ENCODE results near the gene FHIP1B. TPM values are rescaled to one million over a fixed set of nuclear protein-coding genes. Genes with fewer than 3 reads are reported as not detected.

Gene FHIP1B
- total and polyA plus RNA-seq, 2 donors from 2014 or later = 35.1 to 42.5 TPM

- Histone ChIP-seq H3K9me3 (ENCODE audit: control insufficient read depth in 2 of 3, insufficient read depth in 1 of 3, low read length in 3 of 3) (no peaks in the 10 kb centered on the region), H3K4me3 (ENCODE audit: low read length in 3 of 3) (no peak overlapping the region), H3K36me3 (ENCODE audit: control insufficient read depth in 2 of 3, insufficient read depth in 3 of 3, low read length in 3 of 3) (no peaks in the 10 kb centered on the region), H3K9ac (ENCODE audit: low read length in 3 of 3) (no peak overlapping the region), H3K27me3 (ENCODE audit: control insufficient read depth, insufficient read depth, low read length) (no peaks in the 10 kb centered on the region), H3K4me1 (ENCODE audit: control insufficient read depth in 2 of 3, insufficient read depth in 2 of 3, low read depth in 1 of 3, low read length in 3 of 3) (no peaks in the 10 kb centered on the region), H3K27ac (ENCODE audit: low read depth in 2 of 2, low read length in 2 of 2) (no peak overlapping the region)
- FAIRE-seq (no peak), DNase-seq (no peak)
- intact Hi-C loops (cut with DNase I) = no loop called here
- no peak for TF ChIP-seq CTCF (IDR thresholded peaks at IDR 0.05; ENCODE audit: borderline replicate concordance, extremely low read depth, insufficient read depth)
Observed at GRCh38 chr11:6240139-6240538, 5.7 kb upstream of the FHIP1B start.

GRCh38 chr11:6238902-6239301, 4.5 kb upstream of the FHIP1B start, which contains the start of gene CNGA4:
Gene CNGA4 (plus strand): TSS chr11:6239089. CDS start chr11:6239207, 118 bp downstream.
- DNase-seq = no peak
- Histone ChIP-seq H3K27me3 (ENCODE audit: control insufficient read depth, insufficient read depth, low read length) (no peaks in the 10 kb centered on the region), H3K9ac (ENCODE audit: low read length in 3 of 3) (no peak within 1 kb of the TSS), H3K4me1 (ENCODE audit: control insufficient read depth in 2 of 3, insufficient read depth in 2 of 3, low read depth in 1 of 3, low read length in 3 of 3) (peaks cover 0 to 2% (median 0%) of the 10 kb centered on the region in 3 donors), H3K27ac (ENCODE audit: low read depth in 2 of 2, low read length in 2 of 2) (no peak within 1 kb of the TSS), H3K9me3 (ENCODE audit: control insufficient read depth in 2 of 3, insufficient read depth in 1 of 3, low read length in 3 of 3) (no peaks in the 10 kb centered on the region), H3K36me3 (ENCODE audit: control insufficient read depth in 2 of 3, insufficient read depth in 3 of 3, low read length in 3 of 3) (no peaks in the 10 kb centered on the region), H3K4me3 (ENCODE audit: low read length in 3 of 3) (no peak within 1 kb of the TSS)
- no peak for FAIRE-seq
- intact Hi-C loops (cut with DNase I) = no loop called here
- no peak for TF ChIP-seq CTCF (IDR thresholded peaks at IDR 0.05; ENCODE audit: borderline replicate concordance, extremely low read depth, insufficient read depth)

GRCh38 chr11:6237761-6238302, 3.4 kb upstream of the FHIP1B start:
- TF ChIP-seq CTCF (IDR thresholded peaks at IDR 0.05; ENCODE audit: borderline replicate concordance, extremely low read depth, insufficient read depth) = no peak
- intact Hi-C loops (cut with DNase I) = no loop called here
- FAIRE-seq = no peak
- Histone ChIP-seq H3K27me3 (ENCODE audit: control insufficient read depth, insufficient read depth, low read length) (no peaks in the 10 kb centered on the region), H3K4me3 (ENCODE audit: low read length in 3 of 3) (no peak overlapping the region), H3K9me3 (ENCODE audit: control insufficient read depth in 2 of 3, insufficient read depth in 1 of 3, low read length in 3 of 3) (no peaks in the 10 kb centered on the region), H3K4me1 (ENCODE audit: control insufficient read depth in 2 of 3, insufficient read depth in 2 of 3, low read depth in 1 of 3, low read length in 3 of 3) (peaks cover 0 to 7% (median 0%) of the 10 kb centered on the region in 3 donors), H3K36me3 (ENCODE audit: control insufficient read depth in 2 of 3, insufficient read depth in 3 of 3, low read length in 3 of 3) (no peaks in the 10 kb centered on the region), H3K9ac (ENCODE audit: low read length in 3 of 3) (no peak overlapping the region), H3K27ac (ENCODE audit: low read depth in 2 of 2, low read length in 2 of 2) (no peak overlapping the region)
- DNase-seq = no peak

GRCh38 chr11:6237266-6237665, 2.8 kb upstream of the FHIP1B start:
- Histone ChIP-seq H3K27ac (ENCODE audit: low read depth in 2 of 2, low read length in 2 of 2) (no peak overlapping the region), H3K9me3 (ENCODE audit: control insufficient read depth in 2 of 3, insufficient read depth in 1 of 3, low read length in 3 of 3) (no peaks in the 10 kb centered on the region), H3K4me1 (ENCODE audit: control insufficient read depth in 2 of 3, insufficient read depth in 2 of 3, low read depth in 1 of 3, low read length in 3 of 3) (peaks cover 0 to 7% (median 0%) of the 10 kb centered on the region in 3 donors), H3K9ac (ENCODE audit: low read length in 3 of 3) (no peak overlapping the region), H3K36me3 (ENCODE audit: control insufficient read depth in 2 of 3, insufficient read depth in 3 of 3, low read length in 3 of 3) (no peaks in the 10 kb centered on the region), H3K4me3 (ENCODE audit: low read length in 3 of 3) (no peak overlapping the region), H3K27me3 (ENCODE audit: control insufficient read depth, insufficient read depth, low read length) (no peaks in the 10 kb centered on the region)
- no peak for TF ChIP-seq CTCF (IDR thresholded peaks at IDR 0.05; ENCODE audit: borderline replicate concordance, extremely low read depth, insufficient read depth)
- no peak for DNase-seq
- no peak for FAIRE-seq
- intact Hi-C loops (cut with DNase I) = no loop called here
